Measurements from ENCODE around the gene NSDHL.

NSDHL gene

DNA sequence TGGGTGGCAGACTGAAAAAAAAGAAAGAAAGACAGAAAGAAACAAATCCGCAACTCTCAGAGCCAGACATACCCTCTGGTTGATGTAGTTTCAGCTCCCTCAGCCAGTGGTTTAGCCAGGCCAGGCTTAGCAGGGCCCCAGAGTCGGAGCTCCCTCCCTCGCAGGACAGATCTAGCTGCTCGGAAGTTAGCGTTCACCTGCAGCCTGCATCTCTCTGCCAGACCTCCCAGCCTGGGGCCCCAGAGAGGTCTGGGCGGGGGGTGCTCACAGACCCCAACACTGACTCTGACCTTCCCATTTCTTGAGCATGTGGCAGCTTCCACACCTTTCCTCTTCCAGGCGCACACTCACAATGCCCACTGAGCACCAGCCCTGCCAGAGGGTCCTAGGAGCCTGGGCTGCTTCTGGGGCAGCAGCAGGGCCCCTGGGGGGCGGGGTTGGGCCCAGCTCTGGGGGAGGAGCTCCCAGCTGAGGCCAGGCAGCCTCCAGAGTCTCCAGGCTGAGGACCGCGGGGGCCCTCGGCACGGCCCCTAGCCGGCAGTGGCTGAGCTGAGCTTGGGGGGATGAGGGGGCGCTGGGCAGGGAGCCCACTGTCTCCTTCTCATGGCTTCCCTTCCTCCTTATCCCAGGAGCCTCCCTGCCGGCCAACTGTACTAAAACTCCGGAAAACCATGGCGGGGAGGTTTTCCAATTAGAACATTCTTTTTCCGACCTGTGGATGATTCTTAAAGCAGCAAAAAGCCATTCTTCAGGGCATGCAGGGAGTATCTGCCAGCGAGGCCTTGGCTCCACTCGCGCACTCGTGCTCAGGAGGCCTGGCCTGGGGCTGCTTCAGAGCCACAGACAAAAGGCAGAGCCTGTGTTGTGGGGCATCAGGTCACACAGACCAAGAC lies 62.4 kb downstream of the NSDHL start:
- no peak for DNase-seq (ENCODE audit: low read depth)
- TF ChIP-seq, protein P1, sequence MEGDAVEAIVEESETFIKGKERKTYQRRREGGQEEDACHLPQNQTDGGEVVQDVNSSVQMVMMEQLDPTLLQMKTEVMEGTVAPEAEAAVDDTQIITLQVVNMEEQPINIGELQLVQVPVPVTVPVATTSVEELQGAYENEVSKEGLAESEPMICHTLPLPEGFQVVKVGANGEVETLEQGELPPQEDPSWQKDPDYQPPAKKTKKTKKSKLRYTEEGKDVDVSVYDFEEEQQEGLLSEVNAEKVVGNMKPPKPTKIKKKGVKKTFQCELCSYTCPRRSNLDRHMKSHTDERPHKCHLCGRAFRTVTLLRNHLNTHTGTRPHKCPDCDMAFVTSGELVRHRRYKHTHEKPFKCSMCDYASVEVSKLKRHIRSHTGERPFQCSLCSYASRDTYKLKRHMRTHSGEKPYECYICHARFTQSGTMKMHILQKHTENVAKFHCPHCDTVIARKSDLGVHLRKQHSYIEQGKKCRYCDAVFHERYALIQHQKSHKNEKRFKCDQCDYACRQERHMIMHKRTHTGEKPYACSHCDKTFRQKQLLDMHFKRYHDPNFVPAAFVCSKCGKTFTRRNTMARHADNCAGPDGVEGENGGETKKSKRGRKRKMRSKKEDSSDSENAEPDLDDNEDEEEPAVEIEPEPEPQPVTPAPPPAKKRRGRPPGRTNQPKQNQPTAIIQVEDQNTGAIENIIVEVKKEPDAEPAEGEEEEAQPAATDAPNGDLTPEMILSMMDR (conservative IDR thresholded peaks at IDR 0.05; ENCODE audit: low read length): no peak
- H3K4me3 ChIP-seq (ENCODE audit: low read length): no peak overlapping the region

DNA sequence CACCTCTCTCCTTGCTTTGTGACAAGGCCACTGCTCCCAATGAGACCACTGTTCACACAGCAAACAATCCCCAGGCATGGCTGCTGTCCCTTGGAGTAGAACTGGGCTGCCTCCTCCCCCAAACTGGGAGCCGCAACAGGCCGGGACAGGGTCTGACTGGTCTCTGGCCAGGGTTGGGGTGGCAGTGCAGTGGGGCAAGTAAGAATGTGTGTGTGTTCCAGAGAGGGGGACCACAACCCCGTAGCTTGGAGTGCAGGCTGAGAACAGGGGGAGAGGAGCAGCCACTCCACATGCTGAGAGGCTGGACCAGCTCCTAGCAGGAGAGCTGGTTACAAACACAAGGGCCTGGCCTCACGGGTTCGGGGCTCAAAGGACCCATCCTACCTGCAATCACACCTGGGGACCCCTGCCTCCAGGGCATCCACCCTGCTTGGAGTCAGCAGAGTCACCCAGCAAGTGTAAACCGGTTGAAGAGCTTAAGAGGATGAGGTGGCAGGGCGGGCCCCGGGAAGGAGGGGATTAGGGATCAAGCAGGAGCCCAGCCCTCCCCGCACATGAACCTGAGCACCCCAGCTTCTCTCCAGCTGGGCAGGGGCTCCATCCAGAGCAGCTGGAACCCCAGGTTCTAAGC lies 63.2 kb downstream of the NSDHL start:
- no peak for DNase-seq (ENCODE audit: low read depth)
- TF ChIP-seq, protein P1 (conservative IDR thresholded peaks at IDR 0.05; ENCODE audit: low read length): no peak

DNA sequence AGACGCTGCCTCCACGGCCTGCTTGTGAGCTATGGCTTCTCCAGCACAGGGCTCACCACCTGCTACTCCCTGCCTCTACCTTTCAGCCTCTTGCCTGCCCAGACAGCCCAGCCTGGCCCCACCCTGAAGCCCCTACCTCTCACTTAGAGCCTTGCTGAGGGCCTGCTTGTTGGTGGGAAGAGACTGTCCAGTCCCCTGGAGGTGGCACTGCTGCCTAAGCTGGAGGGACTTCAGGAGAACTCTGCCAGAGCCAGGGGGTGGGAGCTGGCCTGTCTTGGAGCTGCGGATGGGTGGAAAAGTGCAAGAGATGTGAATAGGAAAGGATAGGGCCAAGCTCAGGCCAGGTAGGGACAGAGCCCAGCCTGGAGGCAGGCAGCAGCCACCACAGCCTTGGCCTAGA lies 64.3 kb downstream of the NSDHL start:
- DNase-seq (ENCODE audit: low read depth): no peak
- H3K4me3 ChIP-seq (ENCODE audit: low read length): no peak overlapping the region
- TF ChIP-seq, protein P1 (conservative IDR thresholded peaks at IDR 0.05; ENCODE audit: low read length): no peak

More for the DNA sequence above, 63.2 kb downstream of the NSDHL start:
- H3K4me3 ChIP-seq (ENCODE audit: low read length): no peak overlapping the region

DNA sequence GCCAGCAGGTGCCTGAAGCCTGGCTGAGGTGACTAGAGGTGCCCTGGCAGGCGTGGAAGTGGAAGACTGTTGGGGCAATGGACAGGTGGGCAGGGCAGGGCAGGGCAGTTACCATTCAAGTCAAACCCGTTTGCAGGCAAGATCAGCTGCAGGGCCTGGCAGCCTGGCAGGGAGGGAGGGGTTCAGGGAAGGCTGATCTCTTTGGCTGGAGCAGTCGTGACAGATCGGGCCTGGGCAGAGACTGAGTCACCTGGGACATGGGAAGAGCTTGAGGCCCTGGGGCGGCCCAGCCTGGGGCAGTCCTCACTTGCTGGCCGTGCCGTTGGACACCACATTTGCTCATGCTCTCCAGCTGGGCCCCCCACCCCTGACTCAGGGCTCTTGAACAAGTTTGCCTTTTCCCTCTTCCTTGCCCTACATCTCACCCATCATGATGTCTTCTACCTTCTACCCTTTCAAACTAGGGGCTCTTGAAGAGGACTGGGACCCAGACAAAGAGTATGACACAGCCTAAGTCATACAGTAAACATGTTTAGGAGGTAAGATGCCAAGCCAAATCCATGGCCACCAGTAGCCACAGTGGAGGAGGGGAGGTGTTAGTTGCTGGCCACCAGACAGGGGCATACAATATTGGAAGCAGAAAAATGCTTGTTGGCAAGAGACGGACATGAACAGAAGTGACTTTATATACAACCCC lies 65.0 kb downstream of the NSDHL start:
- TF ChIP-seq, protein P1 (conservative IDR thresholded peaks at IDR 0.05; ENCODE audit: low read length): no peak
- DNase-seq (ENCODE audit: low read depth): no peak
- no peak overlapping the region for H3K4me3 ChIP-seq (ENCODE audit: low read length)

DNA sequence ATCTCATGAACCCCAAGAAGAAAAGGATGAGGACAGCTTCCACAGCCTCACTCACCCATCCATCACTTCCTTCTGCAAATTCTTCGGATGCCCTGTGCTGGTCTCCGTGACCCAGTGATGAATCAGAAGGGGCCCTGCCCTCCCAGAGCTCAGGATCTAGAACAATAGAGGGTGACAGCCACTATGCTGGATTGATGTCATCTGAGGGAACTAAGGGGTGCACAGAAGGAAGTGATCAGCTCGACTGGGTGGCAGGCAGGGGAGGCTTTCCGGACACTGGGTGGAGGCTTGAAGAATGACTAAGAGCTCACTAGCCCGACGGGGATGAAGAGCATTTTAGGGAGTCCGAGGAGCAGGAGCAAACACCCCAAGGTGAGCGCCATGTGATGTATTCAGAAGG lies 65.6 kb downstream of the NSDHL start:
- TF ChIP-seq, protein P1 (conservative IDR thresholded peaks at IDR 0.05; ENCODE audit: low read length): no peak
- no peak for DNase-seq (ENCODE audit: low read depth)
- H3K4me3 ChIP-seq (ENCODE audit: low read length): no peak overlapping the region

DNA sequence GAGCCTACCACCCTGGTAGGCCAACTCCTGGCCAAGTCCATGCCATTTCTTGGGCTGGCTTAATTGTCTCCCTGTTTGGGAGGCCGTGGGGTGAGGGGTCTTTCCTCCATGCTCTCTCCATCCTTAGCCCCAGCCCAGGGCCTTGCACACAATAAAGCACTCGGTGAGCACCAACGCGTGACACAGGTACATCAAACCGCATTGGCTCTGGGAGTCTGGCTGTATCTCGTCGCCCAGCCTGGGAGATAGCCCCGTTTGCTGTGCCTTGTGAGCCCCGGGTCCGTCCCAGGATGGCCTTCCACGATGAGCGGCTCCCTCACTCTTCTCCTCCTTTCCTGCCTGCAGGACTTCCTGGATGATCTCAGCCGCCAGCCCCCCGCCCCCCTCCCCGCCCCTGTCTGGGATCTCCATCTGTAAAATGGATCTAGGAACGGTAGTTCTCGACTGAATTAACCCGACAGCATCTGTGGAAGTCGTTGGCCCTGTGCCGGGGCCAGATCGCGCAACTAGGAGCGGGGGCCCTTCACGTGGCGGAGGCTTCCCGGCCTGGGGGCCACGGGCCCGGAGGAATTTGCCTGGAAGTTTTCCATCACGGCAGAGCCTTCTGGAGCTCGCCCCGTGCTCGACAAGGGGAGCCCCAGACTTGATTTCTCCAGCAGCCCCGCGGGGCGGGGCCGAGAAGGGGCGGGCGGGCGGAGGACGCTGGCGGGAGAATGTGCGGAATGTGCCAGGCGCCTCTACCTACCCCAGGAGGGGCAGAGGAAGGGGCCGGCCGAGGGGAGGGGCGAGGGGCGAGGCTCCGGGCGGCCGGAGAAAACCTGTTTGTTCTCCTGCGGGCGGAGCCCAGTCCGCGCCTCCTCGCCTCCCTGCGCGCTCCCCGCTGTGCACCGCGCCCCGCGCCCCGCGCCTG lies 66.6 kb downstream of the NSDHL start, which contains the start of gene ZNF185:
Gene ZNF185, plus strand, starts transcription at position 846 of the 910 bp plus-strand sequence. CDS start 16,423 bp downstream, outside the sequence.
- peak within 1 kb of the TSS; percentile 44 for H3K4me3 ChIP-seq (ENCODE audit: low read length)
- no peak for DNase-seq (ENCODE audit: low read depth)
- TF ChIP-seq, protein P1 (conservative IDR thresholded peaks at IDR 0.05; ENCODE audit: low read length): no peak

Measured in AG10803 (cell line).